Neural cell (in vitro differentiated cells): ENCODE data around the gene COL5A1.

Experiments
- EP300 ChIP-seq: fragments of 450-650 bp; conservative IDR thresholded peaks from 2 replicates; pipeline ENCODE4 v1.6.1; 2014; ENCODE audit warnings: antibody characterized with exemption, mild to moderate bottlenecking, moderate library complexity; ENCODE audit not compliant: poor library complexity, severe bottlenecking
- EZH2 ChIP-seq: fragments of 200-600, 300-800 bp; shearing (Covaris generic), sonication (generic); IDR thresholded peaks from 2 replicates; pipeline ENCODE4 v1.6.1; 2014; ENCODE audit warnings: antibody characterized with exemption, low read length, borderline replicate concordance, mild to moderate bottlenecking; ENCODE audit not compliant: insufficient read depth, poor library complexity, severe bottlenecking
- RAD21 ChIP-seq: fragments of 450-650 bp; conservative IDR thresholded peaks from 2 replicates; pipeline ENCODE4 v1.6.1; 2014; ENCODE audit warnings: antibody characterized with exemption, mild to moderate bottlenecking, moderate library complexity
- REST ChIP-seq: IDR thresholded peaks from 2 replicates; pipeline ENCODE4 v1.6.1; 2012; ENCODE audit warnings: borderline replicate concordance
- TF ChIP-seq, protein P1 (sequence below): fragments of 450-650 bp; IDR thresholded peaks from 2 replicates; pipeline ENCODE4 v1.5.1; 2014; ENCODE audit warnings: antibody characterized with exemption, mild to moderate bottlenecking, moderate library complexity; ENCODE audit not compliant: poor library complexity, severe bottlenecking

GRCh38 chr9:134834957-134835419 lies 193.4 kb downstream of the COL5A1 start:
- TF ChIP-seq, protein P1, sequence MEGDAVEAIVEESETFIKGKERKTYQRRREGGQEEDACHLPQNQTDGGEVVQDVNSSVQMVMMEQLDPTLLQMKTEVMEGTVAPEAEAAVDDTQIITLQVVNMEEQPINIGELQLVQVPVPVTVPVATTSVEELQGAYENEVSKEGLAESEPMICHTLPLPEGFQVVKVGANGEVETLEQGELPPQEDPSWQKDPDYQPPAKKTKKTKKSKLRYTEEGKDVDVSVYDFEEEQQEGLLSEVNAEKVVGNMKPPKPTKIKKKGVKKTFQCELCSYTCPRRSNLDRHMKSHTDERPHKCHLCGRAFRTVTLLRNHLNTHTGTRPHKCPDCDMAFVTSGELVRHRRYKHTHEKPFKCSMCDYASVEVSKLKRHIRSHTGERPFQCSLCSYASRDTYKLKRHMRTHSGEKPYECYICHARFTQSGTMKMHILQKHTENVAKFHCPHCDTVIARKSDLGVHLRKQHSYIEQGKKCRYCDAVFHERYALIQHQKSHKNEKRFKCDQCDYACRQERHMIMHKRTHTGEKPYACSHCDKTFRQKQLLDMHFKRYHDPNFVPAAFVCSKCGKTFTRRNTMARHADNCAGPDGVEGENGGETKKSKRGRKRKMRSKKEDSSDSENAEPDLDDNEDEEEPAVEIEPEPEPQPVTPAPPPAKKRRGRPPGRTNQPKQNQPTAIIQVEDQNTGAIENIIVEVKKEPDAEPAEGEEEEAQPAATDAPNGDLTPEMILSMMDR: no peak
- TF ChIP-seq REST: no peak
- TF ChIP-seq EP300: no peak
- TF ChIP-seq RAD21: no peak
- no peak for TF ChIP-seq EZH2
